ENCODE results near the gene CCL18.
"Not testable (repeated sequence)": the region's sequence is repeated elsewhere in the genome, so short reads cannot be mapped to it uniquely, and the experiment has no call there.

The CCL18 gene

GRCh38 chr17:36063786-36064541, at the start of gene CCL18:
Gene CCL18 (plus strand): TSS chr17:36064272. CDS start chr17:36064343, 71 bp downstream.
- DNase-seq = no peak

DNA sequence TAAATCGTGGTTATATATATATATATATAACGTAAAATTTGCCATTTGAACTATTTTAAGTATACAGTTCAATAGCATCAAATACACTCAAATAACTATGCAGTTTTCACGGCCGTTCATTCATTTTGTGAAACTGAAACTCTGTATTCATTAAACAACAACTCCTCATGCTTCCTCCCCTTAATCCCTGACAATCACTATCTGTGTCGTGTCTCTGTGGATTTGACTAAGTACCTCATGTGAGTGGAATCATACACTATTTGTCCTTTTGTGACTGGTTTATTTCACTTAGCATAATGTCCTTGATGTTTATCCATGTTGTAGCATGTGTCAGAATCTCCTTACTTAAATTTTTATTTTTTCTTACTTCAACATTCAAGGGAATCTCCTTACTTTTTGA, 49.1 kb upstream of the CCL18 start:
- no peak for DNase-seq

- not testable (repeated sequence) for DNase-seq
Measured at GRCh38 chr17:36015895-36016294, 48.2 kb upstream of the CCL18 start.

DNA sequence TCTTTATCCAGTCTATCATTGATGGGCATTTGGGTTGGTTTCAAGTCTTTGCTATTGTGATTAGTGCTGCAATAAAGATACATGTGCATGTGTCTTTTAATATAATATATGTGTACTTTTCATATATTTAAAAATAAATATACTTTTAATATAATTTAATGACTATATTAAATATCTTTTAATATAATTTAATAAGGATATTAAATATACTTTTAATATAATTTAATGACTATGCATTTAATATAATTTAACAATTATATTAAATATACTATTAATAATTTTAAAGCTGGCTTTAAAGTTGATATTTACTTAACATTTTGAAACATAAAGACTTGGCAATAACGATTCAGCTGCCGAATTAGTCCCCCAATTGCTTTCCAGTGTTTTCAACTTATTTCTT, 47.5 kb upstream of the CCL18 start:
- DNase-seq = no peak

DNA sequence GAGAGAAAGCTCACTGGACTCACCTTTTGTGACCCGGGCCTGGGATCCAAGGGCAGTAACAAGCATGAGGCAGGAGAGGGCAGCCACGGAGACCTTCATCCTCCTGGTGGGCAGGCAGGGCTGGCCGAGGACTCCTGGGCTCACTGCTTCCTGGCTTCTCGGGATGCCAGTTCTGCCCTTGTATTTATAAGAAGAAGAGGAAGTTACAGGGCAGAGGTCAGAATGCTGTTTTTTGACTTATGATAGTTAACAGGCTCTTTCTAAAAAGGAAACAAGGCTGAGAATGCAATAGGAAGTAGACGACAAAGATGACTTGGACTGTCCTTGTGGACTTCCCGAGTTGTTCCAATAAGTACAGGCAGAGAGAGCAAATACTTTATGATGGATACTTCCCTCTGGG, 46.3 kb upstream of the CCL18 start, which contains the start of gene CCL23:
Gene CCL23 (minus strand): TSS at position 174 of the 400 bp plus-strand sequence. CDS start 75 bp downstream, at position 99.
- no peak for DNase-seq

GRCh38 chr17:36019423-36019822, 44.6 kb upstream of the CCL18 start:
- DNase-seq = no peak

DNA sequence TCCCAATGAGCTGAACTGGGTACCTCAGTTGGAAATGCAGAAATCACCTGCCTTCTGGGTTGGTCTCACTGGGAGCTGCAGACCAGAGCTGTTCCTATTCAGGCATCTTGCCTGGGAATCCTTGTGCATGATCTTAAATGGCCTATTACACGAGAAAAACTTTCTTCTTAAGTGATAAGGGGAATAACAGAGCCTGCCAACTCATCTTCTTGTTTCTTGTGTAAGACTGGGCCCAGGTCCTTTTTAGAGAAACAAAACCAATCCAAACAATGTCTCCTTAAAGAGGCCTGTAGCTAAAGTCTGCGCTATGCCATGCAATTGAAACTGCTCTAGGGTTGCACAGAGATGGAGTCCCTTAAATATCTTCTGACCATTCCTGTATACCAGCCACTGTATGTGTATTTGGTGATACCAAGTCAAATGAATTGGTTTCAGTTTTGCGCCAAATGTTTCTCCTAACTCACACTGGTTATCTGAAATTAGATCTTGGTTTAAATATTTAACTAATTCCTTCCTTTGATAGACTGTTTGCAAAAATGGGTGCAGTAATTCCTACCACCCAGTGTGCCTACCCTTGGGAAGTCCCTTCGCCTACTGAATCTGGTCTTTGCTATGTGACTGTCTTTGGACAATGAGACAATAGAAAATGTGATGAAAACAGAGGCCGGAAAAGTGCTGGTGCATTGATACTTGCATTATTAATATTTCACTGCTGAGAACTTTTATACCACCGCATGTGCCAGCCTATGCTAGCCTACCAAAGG, 39.8 kb upstream of the CCL18 start:
- DNase-seq = no peak

- DNase-seq = no peak
Measured at GRCh38 chr17:36027761-36028160, 36.3 kb upstream of the CCL18 start.

DNA sequence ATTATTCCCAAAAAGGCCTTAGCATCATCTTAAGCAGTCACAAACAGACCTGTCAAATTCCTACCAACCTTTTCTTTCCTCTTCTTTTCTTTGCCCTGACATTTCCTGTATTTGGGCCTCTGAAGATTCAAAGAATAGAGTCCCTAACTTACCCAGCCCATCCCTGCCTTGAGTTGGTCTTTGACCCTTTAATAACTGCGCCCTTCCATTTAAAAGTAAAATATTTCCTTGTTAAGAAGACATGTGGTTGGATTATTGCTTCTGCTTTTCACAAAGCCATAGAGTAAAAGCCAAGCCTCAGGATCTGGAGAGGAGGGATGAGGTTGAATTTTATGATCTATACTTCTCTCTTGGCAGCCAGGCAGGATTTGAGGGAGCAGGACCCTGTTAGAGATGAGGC, 33.1 kb upstream of the CCL18 start:
- no peak for DNase-seq

DNA sequence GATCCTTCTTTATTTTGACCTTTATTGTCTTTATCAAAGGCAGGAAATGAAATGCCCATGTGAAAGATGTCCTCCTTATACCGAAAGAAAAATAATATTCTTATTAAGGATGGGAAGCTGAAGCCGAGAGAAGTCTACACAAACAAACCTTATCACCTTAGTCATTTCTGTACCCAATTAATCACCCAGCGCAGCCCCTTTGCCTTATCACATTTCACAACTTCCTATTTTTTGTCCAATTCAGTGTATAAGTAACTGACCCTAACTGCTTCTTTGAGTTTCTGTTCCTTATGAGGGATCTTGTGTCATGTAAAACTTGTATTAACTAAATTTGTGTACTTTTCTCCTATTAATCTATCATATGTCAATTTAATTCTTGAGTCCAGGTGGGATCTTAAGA, 29.9 kb upstream of the CCL18 start:
- DNase-seq = no peak

GRCh38 chr17:36036235-36036634, 27.8 kb upstream of the CCL18 start:
- no peak for DNase-seq

- DNase-seq = no peak
Measured at GRCh38 chr17:36048066-36048465, 16.0 kb upstream of the CCL18 start.

- DNase-seq = no peak
Measured at GRCh38 chr17:36049643-36050042, 14.4 kb upstream of the CCL18 start.

DNA sequence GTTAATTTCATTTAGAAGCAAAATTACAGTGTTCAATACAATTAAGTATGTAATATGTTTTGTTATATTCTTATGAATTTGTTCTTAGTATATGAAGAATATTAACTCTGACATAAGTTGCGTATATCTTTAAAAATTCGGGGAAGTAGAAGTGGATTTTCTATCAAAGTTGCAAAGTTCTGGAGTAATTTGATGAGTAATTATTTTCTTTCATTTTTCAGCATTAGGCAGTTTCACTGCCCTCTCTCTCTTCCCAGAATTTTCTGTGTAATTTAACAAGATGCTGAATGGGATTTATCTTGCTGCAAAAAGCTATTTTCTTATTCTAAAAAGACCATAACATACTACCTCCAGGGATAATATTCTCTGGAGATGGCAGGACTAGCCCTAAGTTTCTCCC, 8.9 kb upstream of the CCL18 start:
- no peak for DNase-seq

- DNase-seq = no peak
Measured at GRCh38 chr17:36055921-36056520, 8.1 kb upstream of the CCL18 start.

- no peak for DNase-seq
Measured at GRCh38 chr17:36057911-36058310, 6.2 kb upstream of the CCL18 start.

DNA sequence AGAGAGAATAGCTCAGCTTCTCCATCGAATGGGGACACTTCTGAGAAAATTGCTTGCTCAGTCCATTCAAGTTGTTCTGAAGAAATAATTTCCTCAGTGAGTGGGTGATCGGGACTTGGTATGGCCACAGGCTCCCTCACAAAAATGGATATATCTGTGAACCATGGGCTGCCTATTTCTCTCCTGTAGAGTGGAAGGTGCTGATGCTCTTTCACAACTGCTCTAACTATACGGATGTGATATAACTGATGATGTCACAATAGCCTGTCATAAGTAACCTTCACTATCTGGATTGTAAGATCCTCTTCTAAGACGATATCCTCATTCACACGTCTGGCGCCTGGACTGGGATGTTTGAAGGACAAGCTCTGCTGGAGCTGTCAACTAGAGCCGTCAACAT, 4.7 kb upstream of the CCL18 start:
- no peak for DNase-seq

DNA sequence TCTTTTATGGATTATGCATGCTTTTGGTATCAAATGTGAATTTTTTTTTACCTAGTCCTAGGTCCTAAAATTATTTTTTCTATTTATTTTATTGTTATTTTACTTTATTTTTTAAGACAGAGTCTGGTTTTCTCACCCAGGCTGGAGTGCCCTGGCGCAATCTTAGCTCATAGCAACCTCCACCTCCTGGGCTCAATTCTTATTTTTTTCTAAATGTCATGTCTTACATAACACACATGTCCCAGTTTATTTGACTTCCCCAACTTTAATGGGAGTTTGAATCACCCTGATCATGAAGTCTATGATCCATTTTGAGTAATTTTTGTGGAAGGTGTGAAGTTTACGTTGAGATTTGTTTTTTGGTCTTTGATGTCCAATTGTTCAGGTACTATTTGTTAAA, 3.3 kb upstream of the CCL18 start:
- DNase-seq = no peak

DNA sequence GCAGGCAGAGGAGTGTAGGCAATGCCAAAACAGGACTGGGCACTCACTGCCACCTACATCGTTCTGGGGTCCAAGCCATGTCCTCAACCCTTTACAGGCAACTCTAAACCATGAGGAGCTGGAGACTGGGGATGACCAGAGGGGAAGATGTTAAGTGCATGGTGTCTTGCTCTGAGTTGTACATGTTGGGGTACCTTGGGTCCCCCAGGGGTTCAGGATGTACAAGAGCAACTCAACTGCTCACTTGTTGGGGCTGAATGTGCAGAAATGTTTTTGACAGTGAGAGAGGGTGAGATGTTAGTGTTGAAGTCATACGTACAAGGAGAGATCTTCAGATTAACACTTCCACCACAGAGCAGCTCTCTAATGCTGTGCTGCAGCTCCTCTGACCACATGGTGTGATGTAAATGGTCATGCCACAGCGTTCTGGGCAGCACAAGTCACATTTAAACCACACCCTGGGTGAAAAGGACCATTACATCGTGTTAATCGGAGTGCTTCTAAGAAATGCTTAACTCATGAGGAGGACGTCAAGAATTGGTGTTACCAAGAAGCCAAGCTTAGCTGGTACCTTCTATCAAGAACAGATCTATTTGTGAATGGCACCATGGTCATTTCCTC, 2.4 kb downstream of the CCL18 start:
- DNase-seq = no peak

DNA sequence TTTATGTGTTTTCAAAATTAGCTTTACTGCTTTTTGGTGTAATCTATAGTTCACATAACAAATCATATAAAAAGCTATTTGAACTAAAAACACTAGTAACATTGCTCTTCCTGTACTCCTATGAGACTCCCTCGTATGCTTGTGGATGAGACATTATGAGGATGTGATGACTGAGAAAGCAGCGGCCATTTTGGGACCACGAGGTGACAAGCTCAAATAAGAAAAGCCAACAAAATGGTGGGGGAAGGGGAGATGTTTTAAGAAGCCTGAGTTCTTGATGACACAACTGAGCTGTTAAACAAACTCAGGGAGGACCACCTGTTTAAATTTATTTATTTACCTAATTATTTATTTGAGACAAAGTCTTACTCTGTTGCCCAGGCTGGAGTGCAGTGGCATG, 4.5 kb downstream of the CCL18 start:
- no peak for DNase-seq

DNA sequence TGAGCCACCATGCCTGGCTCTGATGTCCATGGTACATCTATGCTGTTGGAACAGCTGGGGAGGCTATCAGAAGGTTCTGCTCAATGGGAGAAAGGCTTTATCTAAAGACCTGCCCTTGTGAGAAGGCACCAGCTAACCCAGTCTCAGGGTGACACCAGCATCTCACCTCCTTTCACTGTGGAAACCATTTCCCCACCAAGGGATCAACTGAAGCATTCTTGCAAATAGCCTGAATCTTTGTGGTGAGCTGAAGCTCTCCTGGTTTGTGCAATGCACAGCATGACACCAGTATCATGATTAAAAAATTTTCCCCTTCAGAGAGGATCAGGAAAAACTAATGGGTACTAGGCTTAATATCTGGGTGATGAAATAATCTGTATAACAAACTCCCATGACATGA, 5.1 kb downstream of the CCL18 start:
- DNase-seq = no peak

GRCh38 chr17:36070427-36070826, 6.4 kb downstream of the CCL18 start:
- no peak for DNase-seq

GRCh38 chr17:36071751-36072150, 7.7 kb downstream of the CCL18 start:
- DNase-seq = no peak
